ENCODE measurements around the gene AFG3L2.
"Not testable (repeated sequence)": the region's sequence is repeated elsewhere in the genome, so short reads cannot be mapped to it uniquely, and the experiment has no call there.

The AFG3L2 gene

DNA sequence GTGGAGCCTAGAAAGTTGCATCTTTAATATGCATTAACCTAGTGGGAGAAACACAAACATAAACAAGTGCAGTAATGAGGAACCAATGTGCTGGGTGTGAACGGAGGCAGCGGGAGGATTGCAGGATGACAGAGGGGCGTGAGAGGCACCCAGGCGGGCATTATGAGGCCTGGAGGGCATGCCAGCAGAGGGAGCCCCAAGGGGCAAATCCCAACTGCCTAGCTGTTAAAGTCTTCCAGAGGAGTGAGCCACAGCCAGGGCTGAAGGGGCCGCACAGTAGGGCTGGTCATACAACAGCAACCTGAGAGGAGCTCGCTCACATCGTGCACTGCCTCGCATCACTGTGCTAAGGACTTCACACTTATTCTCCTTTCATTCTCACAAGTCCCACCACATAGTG is 17.4 kb upstream of the AFG3L2 start:
- DNase-seq: peak; percentile 20

- no peak for DNase-seq
Observed at GRCh38 chr18:12393998-12394397, 17.0 kb upstream of the AFG3L2 start.

GRCh38 chr18:12393510-12393909 is 16.5 kb upstream of the AFG3L2 start:
- DNase-seq: no peak

DNA sequence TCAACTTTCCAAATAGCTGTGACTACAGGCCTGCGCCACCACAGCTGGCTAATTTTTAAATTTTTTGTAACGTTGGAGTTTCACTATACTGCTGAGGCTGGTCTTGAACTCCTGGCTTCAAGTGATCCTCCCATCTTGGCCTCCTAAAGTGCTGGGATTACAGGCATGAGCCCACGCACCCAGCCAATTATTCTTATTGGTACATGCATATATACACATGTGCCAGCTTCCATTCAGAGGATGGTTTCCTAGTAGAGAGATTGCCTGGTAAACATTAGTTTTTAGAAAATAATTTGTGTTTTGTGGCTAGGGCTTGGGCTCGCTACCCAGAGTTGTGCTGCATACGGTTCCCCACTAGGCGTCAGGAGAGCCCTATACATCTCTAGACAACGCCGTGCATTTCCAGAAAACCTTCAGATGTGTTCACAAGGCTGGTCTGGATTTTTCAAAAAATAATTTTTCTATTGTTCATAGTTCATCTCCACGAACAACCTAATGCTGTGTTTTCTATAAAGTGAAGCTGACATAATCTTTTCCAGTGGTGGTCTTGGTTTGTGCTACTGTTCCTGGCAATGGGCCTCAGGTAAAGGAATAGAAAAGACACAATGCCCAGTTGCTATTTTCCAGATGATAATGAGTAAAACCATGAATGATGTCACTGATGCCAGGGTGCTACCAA is 14.6 kb upstream of the AFG3L2 start:
- peak; percentile 72 for DNase-seq

- DNase-seq: no peak
Observed at GRCh38 chr18:12388442-12388841, 11.4 kb upstream of the AFG3L2 start.

DNA sequence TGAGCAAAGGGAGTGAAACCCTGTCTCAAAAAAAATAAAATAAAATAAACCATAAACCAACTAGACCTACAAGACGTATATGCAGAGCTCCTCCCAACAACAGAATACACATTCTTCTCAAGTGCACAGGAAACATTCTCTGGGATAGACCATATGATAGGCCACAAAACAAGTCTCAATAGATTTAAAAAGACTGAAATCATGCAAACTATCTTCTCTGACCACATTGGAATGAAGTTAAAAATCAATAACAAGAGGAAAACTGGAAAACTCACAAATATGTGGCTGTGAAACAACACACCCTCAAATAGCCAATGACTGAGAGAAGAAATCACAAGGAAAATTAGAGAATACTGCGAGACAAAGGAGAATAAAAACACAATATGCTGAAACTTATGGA is 7.2 kb upstream of the AFG3L2 start:
- no peak for DNase-seq

- DNase-seq: not testable (repeated sequence)
Observed at GRCh38 chr18:12383759-12384158, 6.7 kb upstream of the AFG3L2 start.

DNA sequence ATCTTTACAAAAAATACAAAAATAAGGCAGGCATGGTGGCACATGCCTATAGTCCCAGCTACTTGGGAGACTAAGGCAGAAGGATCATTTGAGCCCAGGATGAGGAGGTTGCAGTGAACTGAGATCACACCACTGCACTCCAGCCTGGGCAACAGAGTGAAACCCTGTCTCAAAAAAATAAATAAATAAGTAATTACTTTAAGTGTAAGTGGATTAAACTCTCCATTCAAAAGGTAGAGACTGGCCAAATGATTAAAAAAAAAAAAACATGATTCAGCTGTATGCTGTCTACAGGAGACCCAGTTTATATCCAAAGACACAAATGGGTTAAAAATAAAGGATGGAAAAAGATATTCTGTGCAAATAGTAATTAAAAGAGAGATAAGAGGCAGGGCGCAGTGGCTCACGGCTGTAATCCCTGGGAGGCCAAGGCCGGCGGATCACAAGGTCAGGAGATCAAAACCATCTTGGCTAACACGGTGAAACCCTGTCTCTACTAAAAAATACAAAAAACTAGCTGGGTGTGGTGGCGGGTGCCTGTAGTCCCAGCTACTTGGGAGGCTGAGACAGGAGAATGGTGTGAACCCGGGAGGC is 5.3 kb upstream of the AFG3L2 start:
- DNase-seq: not testable (repeated sequence)

DNA sequence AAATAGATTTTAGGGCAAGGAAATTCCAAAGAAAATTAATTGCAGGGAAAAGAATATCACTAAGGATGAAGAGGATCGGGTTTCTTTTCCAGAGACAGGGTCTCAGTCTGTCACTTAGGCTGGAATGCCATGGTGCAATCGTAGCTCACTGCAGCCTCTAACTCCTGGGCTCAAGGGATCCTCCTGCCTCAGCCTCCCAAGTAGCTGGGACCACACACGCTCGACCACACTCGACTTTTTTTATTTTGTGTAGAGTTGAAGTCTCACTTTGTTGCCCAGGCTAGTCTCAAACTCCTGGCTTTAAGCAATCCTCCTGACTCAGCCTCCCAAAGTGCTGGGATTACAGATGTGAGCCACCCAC is 1.2 kb upstream of the AFG3L2 start:
- not testable (repeated sequence) for DNase-seq

- no peak for DNase-seq
Observed at GRCh38 chr18:12377556-12378197, 650 bp upstream of the AFG3L2 start.

GRCh38 chr18:12376034-12376753 is 833 bp downstream of the AFG3L2 start:
- DNase-seq: no peak

DNA sequence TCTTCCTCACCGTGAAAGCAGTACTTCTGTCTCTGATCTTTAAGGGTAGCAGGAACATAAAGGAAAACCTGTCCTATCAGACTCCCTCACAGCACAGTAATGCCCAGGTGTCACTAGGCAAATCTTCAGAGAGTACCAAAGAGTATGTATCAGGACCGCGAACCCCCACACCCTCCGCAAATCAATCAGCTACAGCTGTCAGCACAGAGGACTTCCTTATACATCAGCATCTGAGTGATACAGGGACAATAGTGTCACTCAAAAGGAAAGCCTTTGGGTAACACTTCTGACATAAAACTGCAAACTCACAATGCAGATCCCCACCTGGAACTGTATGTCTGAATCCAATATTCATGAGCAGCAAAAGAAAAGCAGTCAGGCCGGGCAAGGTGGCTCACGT is 2.6 kb downstream of the AFG3L2 start:
- DNase-seq: peak; percentile 50

GRCh38 chr18:12373771-12374116 is 3.3 kb downstream of the AFG3L2 start:
- DNase-seq: no peak

- DNase-seq: no peak
Observed at GRCh38 chr18:12373116-12373770, 3.8 kb downstream of the AFG3L2 start.

DNA sequence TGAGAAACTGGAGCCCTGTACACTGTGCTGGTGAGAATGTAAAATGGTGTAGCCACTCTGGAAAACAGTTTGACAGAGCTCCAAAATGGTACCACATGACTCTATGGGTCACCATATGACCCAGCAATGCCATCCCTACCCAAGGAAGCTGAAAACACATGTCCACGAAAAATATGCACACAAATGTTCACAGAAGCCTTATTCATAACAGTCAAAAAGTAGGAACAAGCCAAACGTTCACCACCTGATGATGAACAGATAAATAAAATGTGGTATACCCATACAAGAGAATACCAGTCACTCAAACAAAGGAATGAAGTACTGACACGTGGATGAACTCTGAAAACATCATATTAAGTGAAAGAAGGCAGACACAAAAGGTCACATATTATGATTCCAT is 4.6 kb downstream of the AFG3L2 start:
- no peak for DNase-seq

DNA sequence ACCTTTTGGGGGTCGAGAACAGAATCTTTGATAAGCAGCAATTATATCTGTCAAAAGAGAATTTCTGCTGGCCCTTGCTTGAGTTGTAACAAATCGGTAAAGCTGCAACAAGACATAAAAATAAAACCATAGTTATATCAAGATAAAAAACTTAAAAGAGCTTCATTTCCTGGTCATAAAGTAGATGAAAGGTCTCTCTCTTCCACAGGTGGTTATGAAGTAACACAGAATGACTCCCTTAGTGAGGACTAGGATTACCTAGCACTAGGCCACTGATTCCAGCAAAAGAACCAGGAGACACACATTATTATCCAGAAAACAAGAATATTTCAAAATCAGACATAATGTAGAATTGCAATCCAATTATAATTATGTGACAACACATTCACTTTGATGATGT is 5.4 kb downstream of the AFG3L2 start:
- no peak for DNase-seq

- DNase-seq: no peak
Observed at GRCh38 chr18:12369211-12369610, 7.8 kb downstream of the AFG3L2 start.

DNA sequence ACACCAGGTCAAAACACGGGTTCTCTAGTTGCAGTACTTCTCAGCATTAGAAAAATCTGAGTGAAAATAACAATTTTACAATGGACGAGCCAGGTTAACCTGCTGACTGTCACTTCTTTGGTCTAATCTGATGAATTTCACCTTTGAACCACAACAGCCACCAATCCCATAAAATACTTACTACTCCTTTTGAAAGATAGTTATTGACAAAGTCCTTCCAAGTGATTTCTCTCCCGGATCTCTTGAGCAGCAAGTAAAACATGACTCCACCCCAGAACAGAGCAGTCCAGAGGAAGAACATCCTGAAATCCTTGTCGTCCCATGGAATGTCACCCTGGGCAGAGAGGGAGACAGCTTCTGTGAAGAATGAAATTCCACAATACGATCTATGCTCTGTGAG is 10.2 kb downstream of the AFG3L2 start:
- DNase-seq: no peak

DNA sequence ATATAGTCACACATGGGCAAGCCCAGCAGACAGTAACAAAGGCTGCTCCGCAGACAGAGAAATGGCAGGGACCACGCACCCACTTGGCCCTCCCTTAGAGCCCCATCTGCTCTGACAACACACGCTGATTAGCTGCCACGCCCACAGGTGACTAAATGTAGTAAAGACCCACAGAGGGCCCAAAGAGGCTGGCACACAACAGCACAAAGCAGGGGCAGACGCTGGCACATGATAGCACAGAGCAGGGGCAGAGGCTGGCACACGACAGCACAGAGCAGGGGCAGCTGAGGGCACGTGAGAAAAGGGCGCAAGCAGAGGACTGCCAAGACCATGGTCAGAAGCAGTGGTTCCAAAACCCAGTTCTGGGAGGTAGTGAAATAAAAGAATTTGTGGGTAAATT is 10.6 kb downstream of the AFG3L2 start:
- no peak for DNase-seq

GRCh38 chr18:12362473-12363174 is 14.4 kb downstream of the AFG3L2 start:
- no peak for DNase-seq

GRCh38 chr18:12361770-12362378 is 15.2 kb downstream of the AFG3L2 start:
- DNase-seq: peak; percentile 10

GRCh38 chr18:12359515-12359927 is 17.5 kb downstream of the AFG3L2 start:
- DNase-seq: no peak

Measured in activated CD4-positive, alpha-beta T cell treated with anti-CD3 and anti-CD28 coated beads, Interleukin-2, Interleukin-6, amounts not matched to agents 100 ng/mL and 50 ng/mL, durations not matched to agents 16 hours and 8 hours (primary cell).